KOPT-K1 (cell line): ENCODE data around the gene ADGRE2.
"Not testable (repeated sequence)": the region's sequence is repeated elsewhere in the genome, so short reads cannot be mapped to it uniquely, and the experiment has no call there.

Source experiments
- H3K27ac ChIP-seq: fragments of 200-600 bp; sonication (generic); 2 replicates; pipeline ENCODE4 v1.5.1; 2016; ENCODE audit warnings: antibody characterized with exemption, mild to moderate bottlenecking, low read depth, low read length; ENCODE audit not compliant: poor library complexity, severe bottlenecking
- H3K36me3 ChIP-seq: fragments of 200-600 bp; sonication (generic); 2 replicates; pipeline ENCODE4 v1.5.1; 2017; ENCODE audit warnings: antibody characterized with exemption, mild to moderate bottlenecking, low read length, moderate library complexity; ENCODE audit not compliant: insufficient read depth
- H3K9me3 ChIP-seq: fragments of 200-600 bp; sonication (generic); 2 replicates; pipeline ENCODE4 v1.5.1; 2017; ENCODE audit warnings: antibody characterized with exemption, low read length, mild to moderate bottlenecking; ENCODE audit not compliant: insufficient read depth, poor library complexity, severe bottlenecking

Gene ADGRE2

GRCh38 chr19:14770136-14770535, 8.2 kb downstream of the ADGRE2 start:
- Histone ChIP-seq H3K36me3 (no peaks in the 10 kb centered on the region), H3K9me3 (no peaks in the 10 kb centered on the region), H3K27ac (no peak overlapping the region)

- H3K36me3 ChIP-seq: no peaks in the 10 kb centered on the region
- no peak overlapping the region for H3K27ac ChIP-seq
- H3K9me3 ChIP-seq: no peaks in the 10 kb centered on the region
Measured at GRCh38 chr19:14769201-14769600, 9.2 kb downstream of the ADGRE2 start.

- no peaks in the 10 kb centered on the region for H3K9me3 ChIP-seq
- no peaks in the 10 kb centered on the region for H3K36me3 ChIP-seq
- H3K27ac ChIP-seq: no peak overlapping the region
Measured at GRCh38 chr19:14768001-14768400, 10.4 kb downstream of the ADGRE2 start.

- no peaks in the 10 kb centered on the region for H3K36me3 ChIP-seq
- H3K9me3 ChIP-seq: no peaks in the 10 kb centered on the region
- H3K27ac ChIP-seq: no peak overlapping the region
Measured at GRCh38 chr19:14767466-14767971, 10.8 kb downstream of the ADGRE2 start.

GRCh38 chr19:14765841-14766240, 12.5 kb downstream of the ADGRE2 start:
- not testable (repeated sequence) for H3K9me3 ChIP-seq, H3K27ac ChIP-seq, H3K36me3 ChIP-seq

- not testable (repeated sequence) for H3K9me3 ChIP-seq, H3K27ac ChIP-seq, H3K36me3 ChIP-seq
Measured at GRCh38 chr19:14765403-14765802, 13.0 kb downstream of the ADGRE2 start.

- no peaks in the 10 kb centered on the region for H3K36me3 ChIP-seq
- no peaks in the 10 kb centered on the region for H3K9me3 ChIP-seq
- no peak overlapping the region for H3K27ac ChIP-seq
Measured at GRCh38 chr19:14764401-14764800, 14.0 kb downstream of the ADGRE2 start.

- Histone ChIP-seq H3K36me3 (no peaks in the 10 kb centered on the region), H3K27ac (no peak overlapping the region), H3K9me3 (no peaks in the 10 kb centered on the region)
Measured at GRCh38 chr19:14763497-14764145, 14.7 kb downstream of the ADGRE2 start.

GRCh38 chr19:14762111-14762510, 16.2 kb downstream of the ADGRE2 start:
- Histone ChIP-seq H3K27ac (no peak overlapping the region), H3K36me3 (no peaks in the 10 kb centered on the region), H3K9me3 (no peaks in the 10 kb centered on the region)

GRCh38 chr19:14761607-14762006, 16.8 kb downstream of the ADGRE2 start:
- Histone ChIP-seq H3K36me3 (no peaks in the 10 kb centered on the region), H3K27ac (no peak overlapping the region), H3K9me3 (no peaks in the 10 kb centered on the region)

- H3K27ac ChIP-seq: no peak overlapping the region
- no peaks in the 10 kb centered on the region for H3K9me3 ChIP-seq
- no peaks in the 10 kb centered on the region for H3K36me3 ChIP-seq
Measured at GRCh38 chr19:14758816-14759215, 19.5 kb downstream of the ADGRE2 start.

- no peak overlapping the region for H3K27ac ChIP-seq
- no peaks in the 10 kb centered on the region for H3K36me3 ChIP-seq
- H3K9me3 ChIP-seq: no peaks in the 10 kb centered on the region
Measured at GRCh38 chr19:14748601-14749000, 29.8 kb downstream of the ADGRE2 start.

GRCh38 chr19:14746886-14747285, 31.5 kb downstream of the ADGRE2 start:
- no peaks in the 10 kb centered on the region for H3K9me3 ChIP-seq
- no peaks in the 10 kb centered on the region for H3K36me3 ChIP-seq
- H3K27ac ChIP-seq: no peak overlapping the region

- H3K27ac ChIP-seq: no peak overlapping the region
- H3K36me3 ChIP-seq: no peaks in the 10 kb centered on the region
- no peaks in the 10 kb centered on the region for H3K9me3 ChIP-seq
Measured at GRCh38 chr19:14735915-14736314, 42.4 kb downstream of the ADGRE2 start.

- H3K36me3 ChIP-seq: no peaks in the 10 kb centered on the region
- H3K27ac ChIP-seq: no peak overlapping the region
- H3K9me3 ChIP-seq: peaks cover 8% of the 10 kb centered on the region
Measured at GRCh38 chr19:14733574-14733973, 44.8 kb downstream of the ADGRE2 start.

- peaks cover 17% of the 10 kb centered on the region for H3K9me3 ChIP-seq
- H3K27ac ChIP-seq: no peak overlapping the region
- no peaks in the 10 kb centered on the region for H3K36me3 ChIP-seq
Measured at GRCh38 chr19:14732510-14732909, 45.9 kb downstream of the ADGRE2 start.
